Caco-2 (cell line): ENCODE results near the gene SARDH. TPM values are rescaled to one million over a fixed set of nuclear protein-coding genes. Genes with fewer than 3 reads are reported as not detected.
"Not testable (repeated sequence)": the region's sequence is repeated elsewhere in the genome, so short reads cannot be mapped to it uniquely, and the experiment has no call there.

Source experiments
- BruUV-seq: library from RNA; stranded (reverse); fragments of 400-500 nt; replicated peaks from 2 replicates; lab custom pipeline; 2021; lab: Mats Ljungman, UMichigan
- CTCF ChIA-PET: fragments of 300-600 bp; sonication (Branson Sonifier 250); formaldehyde crosslinking; loops from one replicate; lab custom pipeline; 2022; ENCODE audit warnings: antibody characterized with exemption; lab: Charles Lee
- POLR2A ChIA-PET: fragments of 300-600 bp; sonication (Branson Sonifier 250); formaldehyde crosslinking; loops from one replicate; lab custom pipeline; 2022; ENCODE audit warnings: antibody characterized with exemption; lab: Charles Lee
- DNase-seq, 2 experiments: peaks; one replicate each; pipeline versions ENCODE4 v3.0.0 to v3.0.0-alpha.2; 2020 to 2022
- H3K27me3 ChIP-seq: replicated peaks from 2 replicates; pipeline ENCODE4 v1.6.0; 2011; ENCODE audit warnings: low read length; ENCODE audit not compliant: control insufficient read depth, insufficient read depth
- H3K36me3 ChIP-seq: 2 replicates; pipeline ENCODE4 v1.5.1; 2011; ENCODE audit warnings: low read length; ENCODE audit not compliant: control insufficient read depth, insufficient read depth
- H3K4me1 ChIP-seq: fragments of 250-450 bp; sonication (Bioruptor Pico); 2 replicates; pipeline ENCODE4 v1.5.1; 2020; ENCODE audit warnings: mild to moderate bottlenecking
- H3K4me3 ChIP-seq: 2 replicates; pipeline ENCODE4 v1.5.1; 2011; ENCODE audit warnings: low read depth, mild to moderate bottlenecking, control low read depth, low read length
- H3K9me3 ChIP-seq: fragments of 250-450 bp; sonication (Bioruptor Pico); 2 replicates; pipeline ENCODE4 v1.5.1; 2020; ENCODE audit warnings: mild to moderate bottlenecking, moderate library complexity
- H3K27ac Mint-ChIP-seq: one replicate; pipeline ENCODE4 v1.8.0; 2022; ENCODE audit warnings: mixed read lengths; ENCODE audit not compliant: unreplicated experiment
- H3K27me3 Mint-ChIP-seq: one replicate; pipeline ENCODE4 v1.8.0; 2022; ENCODE audit warnings: mixed read lengths; ENCODE audit not compliant: insufficient read depth, unreplicated experiment
- H3K36me3 Mint-ChIP-seq: one replicate; pipeline ENCODE4 v1.8.0; 2022; ENCODE audit warnings: mild to moderate bottlenecking, mixed read lengths; ENCODE audit not compliant: insufficient read depth, unreplicated experiment
- H3K4me1 Mint-ChIP-seq: one replicate; pipeline ENCODE4 v1.8.0; 2022; ENCODE audit warnings: low read depth, mixed read lengths; ENCODE audit not compliant: unreplicated experiment
- H3K4me3 Mint-ChIP-seq: one replicate; pipeline ENCODE4 v1.8.0; 2022; ENCODE audit warnings: mild to moderate bottlenecking, moderate library complexity, mixed read lengths; ENCODE audit not compliant: unreplicated experiment
- H3K9me3 Mint-ChIP-seq: one replicate; pipeline ENCODE4 v1.8.0; 2022; ENCODE audit warnings: mixed read lengths; ENCODE audit not compliant: unreplicated experiment
- CTCF ChIP-seq, 2 experiments: fragments of 200-600 bp in 1 of 2; IDR thresholded peaks; 1 replicate in 1 of 2; 2 replicates in 1 of 2; pipeline versions ENCODE4 v1.5.1 to v1.8.0; 2011 to 2022; ENCODE audit warnings: antibody characterized with exemption in 1 of 2, control low read depth in 1 of 2, inconsistent platforms in 1 of 2, low read depth in 1 of 2, low read length in 1 of 2, mild to moderate bottlenecking in 1 of 2, moderate library complexity in 1 of 2; ENCODE audit not compliant: insufficient read depth in 1 of 2, severe bottlenecking in 1 of 2, unreplicated experiment in 1 of 2
- intact Hi-C: fragments of 100-400 bp; cut with micrococcal nuclease; formaldehyde crosslinking; loops from one replicate; pipeline ENCODE4 v1.10.0; 2022; ENCODE audit not compliant: unreplicated experiment
- total RNA-seq: library from RNA; stranded (reverse); gene quantifications from 2 replicates; pipeline ENCODE4 v1.2.3, GENCODE V29; 2022

Gene SARDH
- total RNA-seq, 1 experiment from 2014 or later: 0.36 TPM

GRCh38 chr9:133627341-133627740, 110.8 kb downstream of the SARDH start:
- POLR2A ChIA-PET: no interaction called here
- intact Hi-C loops: no loop called here
- H3K27ac Mint-ChIP-seq: no peak overlapping the region
- H3K4me3 Mint-ChIP-seq: no peak overlapping the region
- BruUV-seq: no TSS peak
- H3K36me3 Mint-ChIP-seq: no peaks in the 10 kb centered on the region
- DNase-seq: no peak
- peaks cover 16% of the 10 kb centered on the region for H3K9me3 Mint-ChIP-seq
- H3K27me3 ChIP-seq: no peaks in the 10 kb centered on the region
- no peak overlapping the region for H3K4me3 ChIP-seq
- H3K4me1 Mint-ChIP-seq: no peaks in the 10 kb centered on the region
- peaks cover 7% of the 10 kb centered on the region for H3K27me3 Mint-ChIP-seq
- no peaks in the 10 kb centered on the region for H3K36me3 ChIP-seq
- TF ChIP-seq CTCF (IDR thresholded peaks at IDR 0.05; ENCODE audit: insufficient read depth in 1 of 2, low read depth in 1 of 2, low read length in 1 of 2, severe bottlenecking in 1 of 2, unreplicated experiment in 1 of 2): no peak
- CTCF ChIA-PET: no interaction called here
- no peaks in the 10 kb centered on the region for H3K4me1 ChIP-seq
- peaks cover 10% of the 10 kb centered on the region for H3K9me3 ChIP-seq

GRCh38 chr9:133626008-133626407, 112.1 kb downstream of the SARDH start:
- H3K27me3 Mint-ChIP-seq: peaks cover 15% of the 10 kb centered on the region
- not testable (repeated sequence) for H3K4me1 Mint-ChIP-seq

GRCh38 chr9:133622555-133622954, 115.6 kb downstream of the SARDH start:
- ChIA-PET CTCF (no interaction called here), POLR2A (no interaction called here)
- TF ChIP-seq CTCF (IDR thresholded peaks at IDR 0.05; ENCODE audit: insufficient read depth in 1 of 2, low read depth in 1 of 2, low read length in 1 of 2, severe bottlenecking in 1 of 2, unreplicated experiment in 1 of 2): no peak
- peaks cover 10% of the 10 kb centered on the region for H3K9me3 ChIP-seq
- no peaks in the 10 kb centered on the region for H3K4me1 ChIP-seq
- Mint-ChIP-seq H3K27me3 (peaks cover 23% of the 10 kb centered on the region), H3K27ac (no peak overlapping the region), H3K36me3 (no peaks in the 10 kb centered on the region), H3K4me1 (no peaks in the 10 kb centered on the region), H3K9me3 (peaks cover 16% of the 10 kb centered on the region), H3K4me3 (no peak overlapping the region)
- no peaks in the 10 kb centered on the region; the same call in 1 of the 2 replicates for H3K27me3 ChIP-seq
- no peaks in the 10 kb centered on the region for H3K36me3 ChIP-seq
- H3K4me3 ChIP-seq: no peak overlapping the region
- intact Hi-C loops: no loop called here
- BruUV-seq: no TSS peak
- DNase-seq: no peak

More at GRCh38 chr9:133626008-133626407, 112.1 kb downstream of the SARDH start:
- intact Hi-C loops, H3K27ac Mint-ChIP-seq, H3K27me3 ChIP-seq, CTCF ChIA-PET, H3K36me3 Mint-ChIP-seq, H3K4me3 Mint-ChIP-seq, H3K4me3 ChIP-seq, H3K4me1 ChIP-seq, H3K36me3 ChIP-seq, DNase-seq, BruUV-seq, POLR2A ChIA-PET: not testable (repeated sequence)
- peaks cover 10% of the 10 kb centered on the region for H3K9me3 ChIP-seq
- peaks cover 16% of the 10 kb centered on the region for H3K9me3 Mint-ChIP-seq
